Astrocyte (in vitro differentiated cells and primary cell): ENCODE data around the gene OR13C8.

Experiments
- CTCF ChIP-seq: IDR thresholded peaks from 2 replicates; pipeline ENCODE4 v1.5.1; 2011; ENCODE audit warnings: low read depth, mild to moderate bottlenecking, inconsistent platforms, low read length, moderate library complexity; ENCODE audit not compliant: insufficient read depth
- EZH2 ChIP-seq: IDR thresholded peaks from 2 replicates; pipeline ENCODE4 v1.6.1; 2012; ENCODE audit warnings: mild to moderate bottlenecking, low read length, inconsistent platforms; ENCODE audit not compliant: insufficient read depth

DNA sequence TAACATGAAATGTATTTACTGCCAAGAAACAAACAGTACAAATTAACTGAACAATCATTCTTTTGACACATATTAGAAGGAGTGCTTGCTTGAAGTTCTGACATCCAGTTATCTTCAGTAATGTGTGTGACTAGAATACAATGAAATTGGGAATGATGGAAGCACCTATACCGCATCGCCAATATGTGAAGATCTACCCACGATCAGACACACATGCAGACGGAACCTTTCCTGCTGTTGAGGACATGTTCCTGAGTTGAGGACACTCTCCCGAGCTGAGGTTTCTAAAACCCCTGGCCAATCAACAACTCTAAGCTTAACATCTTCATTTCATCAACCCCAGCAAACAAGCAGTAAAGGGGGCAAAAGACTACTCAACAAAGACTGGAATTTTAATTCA is 32.2 kb upstream of the OR13C8 start, which contains the start of gene OR13C3:
- no peak for TF ChIP-seq CTCF
- TF ChIP-seq EZH2 = no peak
